Muscle of leg (tissue), 16 donors: ENCODE results near the gene ZNF578. TPM values are rescaled to one million over a fixed set of nuclear protein-coding genes. Genes with fewer than 3 reads are reported as not detected.

ENCODE experiments used
- DNase-seq: peaks from one replicate; pipeline ENCODE4 v3.0.0; 2013
- H3K27ac ChIP-seq: one replicate; pipeline ENCODE4 v1.5.1; 2013; ENCODE audit warnings: mild to moderate bottlenecking, low read length, control low read depth
- H3K27me3 ChIP-seq: one replicate; pipeline ENCODE4 v1.6.1; 2013; ENCODE audit warnings: low read length; ENCODE audit not compliant: control insufficient read depth, insufficient read depth
- H3K36me3 ChIP-seq: one replicate; pipeline ENCODE4 v1.6.1; 2013; ENCODE audit warnings: low read length; ENCODE audit not compliant: control insufficient read depth, insufficient read depth
- H3K4me1 ChIP-seq: one replicate; pipeline ENCODE4 v1.6.1; 2013; ENCODE audit warnings: low read length; ENCODE audit not compliant: control insufficient read depth, insufficient read depth
- H3K4me3 ChIP-seq: one replicate; pipeline ENCODE4 v1.5.1; 2013; ENCODE audit warnings: low read length, control low read depth
- H3K9me3 ChIP-seq: replicated peaks from 2 replicates; pipeline ENCODE4 v1.6.1; 2013; ENCODE audit warnings: low read depth, low read length; ENCODE audit not compliant: control insufficient read depth
- WGBS: methylation state at CpG from one replicate; pipeline ENCODE4 v1.1.5; 2013; ENCODE audit warnings: missing lambda C conversion rate; ENCODE audit not compliant: insufficient coverage; 5-methylcytosine and 5-hydroxymethylcytosine counted together
- long read RNA-seq, 11 donors: transcript quantifications; one replicate each; lab custom pipeline, GENCODE V29; 2026
- polyA plus RNA-seq, 8 donors: library from polyadenylated mRNA; unstranded; fragments of 120-200 nt; gene quantifications; one replicate each; pipeline versions ENCODE4 v1.2.1 to v1.2.3, GENCODE V29; 2013; ENCODE audit warnings: inconsistent platforms in 1 of 8, low replicate concordance in 1 of 8; ENCODE audit not compliant: insufficient read length in 8 of 8, insufficient read depth in 1 of 8
- total RNA-seq: library from RNA; stranded (reverse); fragments of 120-200 nt; gene quantifications from one replicate; pipeline ENCODE4 v1.2.4, GENCODE V29; 2013

The ZNF578 gene
- total RNA-seq (5.9 TPM), polyA plus RNA-seq (1 to 10 TPM; 1.3 to 4.1 (median 3.0) TPM)
- long read RNA-seq, donor 1 = 0 reads
- long read RNA-seq, donor 2 = 0 reads
- long read RNA-seq, donor 3, full-length matches to known transcripts = 3 of 3 reads
- long read RNA-seq, donor 3, partial matches to known transcripts = 0 of 3 reads
- long read RNA-seq, donor 3, other reads (novel, unspliced or antisense) = 0 of 3 reads
- long read RNA-seq, donor 4, partial matches to known transcripts = 0 of 1 reads
- long read RNA-seq, donor 4, other reads (novel, unspliced or antisense) = 0 of 1 reads
- long read RNA-seq, donor 5, partial matches to known transcripts = 0 of 2 reads
- long read RNA-seq, donor 5, other reads (novel, unspliced or antisense) = 0 of 2 reads
- long read RNA-seq, donor 6, full-length matches to known transcripts = 1 of 1 reads
- long read RNA-seq, donor 6, partial matches to known transcripts = 0 of 1 reads
- long read RNA-seq, donor 6, other reads (novel, unspliced or antisense) = 0 of 1 reads
- long read RNA-seq, donor 7, full-length matches to known transcripts = 1 of 1 reads
- long read RNA-seq, donor 7, partial matches to known transcripts = 0 of 1 reads
- long read RNA-seq, donor 7, other reads (novel, unspliced or antisense) = 0 of 1 reads
- long read RNA-seq, donor 8, partial matches to known transcripts = 0 of 2 reads
- long read RNA-seq, donor 8, other reads (novel, unspliced or antisense) = 0 of 2 reads
- long read RNA-seq, donor 9, full-length matches to known transcripts = 3 of 3 reads
- long read RNA-seq, donor 9, partial matches to known transcripts = 0 of 3 reads
- long read RNA-seq, donor 9, other reads (novel, unspliced or antisense) = 0 of 3 reads
- long read RNA-seq, donor 10, full-length matches to known transcripts = 3 of 3 reads
- long read RNA-seq, donor 10, partial matches to known transcripts = 0 of 3 reads
- long read RNA-seq, donor 10, other reads (novel, unspliced or antisense) = 0 of 3 reads
- long read RNA-seq, donor 11, full-length matches to known transcripts = 2 of 2 reads
- long read RNA-seq, donor 11, partial matches to known transcripts = 0 of 2 reads
- long read RNA-seq, donor 11, other reads (novel, unspliced or antisense) = 0 of 2 reads

- Histone ChIP-seq H3K36me3 (peaks cover 22% of the 10 kb centered on the region), H3K4me3 (peak within 1 kb of the TSS; percentile 80), H3K9me3 (peaks cover 45% of the 10 kb centered on the region), H3K4me1 (peaks cover 5% of the 10 kb centered on the region), H3K27me3 (peaks cover 6% of the 10 kb centered on the region), H3K27ac (peak within 1 kb of the TSS; percentile 35)
- peak; percentile 97 for DNase-seq
- 4% methylated on average over 31 of the region's 48 CpGs for WGBS
Measured at GRCh38 chr19:52453324-52454094, at the start of gene ZNF578. Gene ZNF578 (plus strand): TSS chr19:52453553. CDS start chr19:52501846, 48,293 bp downstream.

DNA sequence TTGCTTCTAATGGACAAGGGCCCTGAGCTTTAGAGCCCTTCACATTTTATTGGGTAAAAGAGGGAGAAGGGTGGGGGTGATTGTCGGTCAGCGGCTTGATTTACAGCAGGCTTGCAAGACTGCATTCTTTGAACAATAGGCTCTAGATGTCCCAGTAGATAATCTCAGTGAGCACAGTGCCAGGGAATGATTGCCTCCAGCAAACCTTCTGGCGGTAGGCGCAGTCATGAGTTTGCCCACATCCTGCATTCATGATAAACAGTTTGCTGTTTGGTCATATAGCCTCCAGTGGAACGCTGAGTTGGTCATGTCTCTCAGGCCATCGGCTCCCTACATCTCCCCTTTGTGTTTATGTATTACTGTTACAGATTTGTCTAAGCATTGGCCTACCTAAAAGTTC lies 43.1 kb upstream of the ZNF578 start:
- 100% methylated on average over 4 of the region's 6 CpGs for WGBS
- peaks cover 34% of the 10 kb centered on the region for H3K9me3 ChIP-seq
- no peak for DNase-seq

GRCh38 chr19:52415711-52416110 lies 37.6 kb upstream of the ZNF578 start:
- no peak overlapping the region for H3K4me3 ChIP-seq
- peaks cover 16% of the 10 kb centered on the region for H3K36me3 ChIP-seq
- no peak for DNase-seq
- H3K9me3 ChIP-seq = peaks cover 70% of the 10 kb centered on the region
- H3K27ac ChIP-seq = no peak overlapping the region
- WGBS = no CpG with 5 or more reads among the region's 5 CpGs
- H3K27me3 ChIP-seq = no peaks in the 10 kb centered on the region
- H3K4me1 ChIP-seq = no peaks in the 10 kb centered on the region

More for the DNA sequence above, 43.1 kb upstream of the ZNF578 start:
- Histone ChIP-seq H3K27ac (no peak overlapping the region), H3K4me1 (no peaks in the 10 kb centered on the region), H3K4me3 (no peak overlapping the region), H3K27me3 (no peaks in the 10 kb centered on the region), H3K36me3 (peaks cover 63% of the 10 kb centered on the region)

- DNase-seq = no peak
- H3K4me1 ChIP-seq = no peaks in the 10 kb centered on the region
- no peaks in the 10 kb centered on the region for H3K36me3 ChIP-seq
- H3K9me3 ChIP-seq = peaks cover 42% of the 10 kb centered on the region
- H3K4me3 ChIP-seq = no peak within 1 kb of the TSS
- WGBS = 74% methylated on average over 27 of the region's 27 CpGs
- no peak within 1 kb of the TSS for H3K27ac ChIP-seq
- H3K27me3 ChIP-seq = no peaks in the 10 kb centered on the region
Measured at GRCh38 chr19:52428937-52429336, 24.4 kb upstream of the ZNF578 start, which contains the start of gene ZNF534. Gene ZNF534 (plus strand): TSS chr19:52429148. CDS start chr19:52431475, 2,327 bp downstream.

- Histone ChIP-seq H3K27ac (no peak overlapping the region), H3K9me3 (peaks cover 20% of the 10 kb centered on the region), H3K36me3 (no peaks in the 10 kb centered on the region), H3K27me3 (no peaks in the 10 kb centered on the region), H3K4me1 (no peaks in the 10 kb centered on the region), H3K4me3 (no peak overlapping the region)
- no peak for DNase-seq
- WGBS = no CpG with 5 or more reads among the region's 3 CpGs
Measured at GRCh38 chr19:52442179-52442578, 11.2 kb upstream of the ZNF578 start.

DNA sequence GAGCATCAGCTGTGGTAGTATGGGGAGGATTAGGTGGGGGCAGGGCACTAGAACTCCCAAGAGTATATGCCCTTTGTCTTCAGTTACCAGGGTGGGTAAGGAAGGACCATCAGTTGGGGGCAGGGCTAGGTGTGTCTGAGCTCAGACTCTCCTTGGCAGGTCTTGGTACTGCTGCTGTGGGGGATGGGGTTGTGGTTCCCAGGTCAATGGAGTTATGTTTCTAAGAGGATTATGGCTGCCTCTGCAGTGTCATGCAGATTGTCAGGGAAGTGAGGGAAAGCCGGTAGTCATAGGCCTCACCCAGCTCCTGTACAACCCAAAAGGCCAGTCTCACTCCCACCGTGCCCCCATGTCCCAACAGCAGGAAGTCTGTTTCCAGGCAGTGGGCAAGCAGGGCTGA lies 8.8 kb upstream of the ZNF578 start:
- 67% methylated on average over 1 of the region's 2 CpGs for WGBS
- Histone ChIP-seq H3K4me1 (no peaks in the 10 kb centered on the region), H3K27ac (no peak overlapping the region), H3K36me3 (no peaks in the 10 kb centered on the region), H3K27me3 (no peaks in the 10 kb centered on the region), H3K9me3 (peaks cover 13% of the 10 kb centered on the region), H3K4me3 (no peak overlapping the region)
- no peak for DNase-seq

- Histone ChIP-seq H3K9me3 (peaks cover 35% of the 10 kb centered on the region), H3K27ac (no peak overlapping the region), H3K36me3 (peaks cover 6% of the 10 kb centered on the region), H3K4me3 (no peak overlapping the region), H3K4me1 (peaks cover 5% of the 10 kb centered on the region), H3K27me3 (peaks cover 6% of the 10 kb centered on the region)
- no peak for DNase-seq
- 29% methylated on average over 34 of the region's 41 CpGs for WGBS
Measured at GRCh38 chr19:52451241-52451640, 2.1 kb upstream of the ZNF578 start.

GRCh38 chr19:52464798-52465470 lies 11.6 kb downstream of the ZNF578 start:
- Histone ChIP-seq H3K4me1 (no peaks in the 10 kb centered on the region), H3K4me3 (no peak overlapping the region), H3K27ac (no peak overlapping the region), H3K27me3 (no peaks in the 10 kb centered on the region), H3K36me3 (no peaks in the 10 kb centered on the region), H3K9me3 (peaks cover 62% of the 10 kb centered on the region)
- DNase-seq = no peak
- 94% methylated on average over 2 of the region's 14 CpGs for WGBS
